Stimulated activated CD8-positive, alpha-beta memory T cell treated with anti-CD3 and anti-CD28 coated beads, Interleukin-2, amount 100 ng/mL, for 1 hour (primary cell): ENCODE measurements around the gene RPS19BP1.
A peak's percentile ranks its signal among the peaks of the same experiment; 100 is the strongest.

Source experiments
- DNase-seq, 2 donors: peaks; one replicate each; pipeline ENCODE4 v3.0.0-alpha.2; 2020; ENCODE audit warnings: low read depth in 2 of 2

The RPS19BP1 gene

GRCh38 chr22:39559456-39560105 is 27.0 kb upstream of the RPS19BP1 start:
- DNase-seq: no peak

- DNase-seq: no peak
Measured at GRCh38 chr22:39558950-39559349, 26.4 kb upstream of the RPS19BP1 start.

- DNase-seq: no peak
Measured at GRCh38 chr22:39558254-39558727, 25.7 kb upstream of the RPS19BP1 start.

GRCh38 chr22:39556970-39557841 is 24.7 kb upstream of the RPS19BP1 start:
- no peak for DNase-seq

DNA sequence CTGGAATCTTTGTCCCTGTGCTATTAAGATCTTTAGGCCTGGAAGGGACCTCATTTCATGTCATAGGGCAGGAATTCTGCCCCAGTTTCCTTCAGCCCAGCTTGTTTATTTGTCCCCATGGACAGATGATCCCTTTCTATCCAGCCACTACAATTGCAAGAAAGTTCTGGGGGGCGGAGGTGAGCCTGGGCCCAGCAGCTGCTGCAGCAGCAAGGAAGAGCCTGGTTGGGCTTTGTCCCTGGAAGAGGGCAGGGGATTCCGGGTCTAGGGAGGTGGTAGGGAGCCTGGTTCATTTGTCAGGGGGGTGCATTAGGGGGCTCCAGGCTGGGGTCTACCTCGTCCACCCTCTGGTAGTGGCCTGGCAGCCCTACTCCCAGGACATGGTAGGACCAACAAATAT is 21.6 kb upstream of the RPS19BP1 start:
- no peak for DNase-seq

GRCh38 chr22:39553429-39553828 is 20.9 kb upstream of the RPS19BP1 start:
- no peak for DNase-seq

DNA sequence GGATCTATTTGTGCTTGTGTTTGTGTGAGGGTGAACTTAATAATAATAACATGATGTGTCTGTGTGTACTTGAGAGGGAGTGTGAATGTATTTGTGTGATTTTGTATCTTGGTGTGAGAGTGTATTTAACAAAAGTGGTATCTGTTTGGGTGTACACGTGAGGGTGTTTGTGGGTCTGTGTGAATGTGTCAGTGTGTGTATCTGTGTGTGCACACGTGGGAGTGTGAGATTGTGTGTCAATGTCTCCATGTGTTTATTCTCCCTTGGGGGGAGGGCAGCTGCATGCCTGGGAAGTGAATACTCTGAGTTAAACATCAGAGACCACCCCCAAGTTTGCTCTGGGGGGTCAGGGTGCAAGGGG is 15.0 kb upstream of the RPS19BP1 start:
- no peak for DNase-seq

DNA sequence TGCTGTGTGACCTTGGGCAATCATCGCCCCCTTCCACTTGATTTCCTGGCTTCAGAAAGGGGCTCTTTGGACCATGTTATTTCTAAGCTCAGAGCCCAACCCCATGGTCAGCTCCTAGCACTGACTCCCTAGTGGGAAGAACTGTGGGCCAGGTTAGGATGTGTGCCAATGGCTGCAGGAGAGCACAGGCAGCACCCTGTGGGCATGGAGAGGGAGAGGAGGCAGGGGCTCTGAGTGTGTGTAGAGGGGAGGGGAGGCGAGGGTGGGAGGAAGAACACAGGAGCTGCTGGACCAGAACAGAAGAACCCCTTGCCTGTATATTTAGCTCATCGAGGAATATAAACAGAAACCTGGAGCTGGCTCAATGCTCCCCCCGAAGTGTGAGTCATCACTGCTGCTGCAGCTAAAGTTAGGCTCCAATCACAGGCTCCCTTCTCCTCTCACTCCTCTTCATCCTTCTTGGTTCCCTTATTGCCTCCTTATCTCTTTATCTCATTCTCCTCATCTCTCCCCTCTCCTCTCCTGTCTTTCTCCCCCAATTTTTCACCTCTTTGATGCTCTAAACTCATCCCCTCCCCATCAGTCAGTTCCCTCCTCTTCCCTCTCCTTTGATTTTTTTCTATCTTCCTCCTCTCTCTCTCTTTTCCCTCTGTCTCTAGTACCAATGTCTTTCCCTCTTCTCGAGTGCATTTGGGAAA is 14.5 kb upstream of the RPS19BP1 start:
- DNase-seq: no peak

- DNase-seq: peak; percentile 45 to 56
Measured at GRCh38 chr22:39545386-39546365, 13.1 kb upstream of the RPS19BP1 start.

GRCh38 chr22:39543095-39543494 is 10.5 kb upstream of the RPS19BP1 start:
- no peak for DNase-seq

GRCh38 chr22:39537975-39538374 is 5.4 kb upstream of the RPS19BP1 start:
- no peak for DNase-seq

DNA sequence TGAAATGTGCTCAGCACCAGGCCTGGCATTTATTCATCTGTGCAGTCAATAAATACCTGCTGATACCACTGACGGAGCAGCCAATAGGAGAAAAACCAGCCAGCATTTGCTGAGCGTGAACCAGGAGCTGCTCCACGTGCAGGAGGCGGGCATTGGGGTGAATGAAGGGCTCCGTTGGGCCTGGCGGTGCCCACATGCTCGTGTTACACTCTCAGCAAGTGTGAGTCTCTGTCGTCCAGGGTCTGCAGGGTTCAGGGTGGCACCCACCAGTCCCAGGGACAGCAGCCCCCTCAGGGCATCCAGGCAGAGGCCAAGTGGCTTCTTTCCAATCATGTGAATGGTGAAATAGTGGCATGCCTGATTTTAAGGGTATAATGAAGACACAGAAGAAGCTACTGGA is 4.2 kb upstream of the RPS19BP1 start:
- no peak for DNase-seq

DNA sequence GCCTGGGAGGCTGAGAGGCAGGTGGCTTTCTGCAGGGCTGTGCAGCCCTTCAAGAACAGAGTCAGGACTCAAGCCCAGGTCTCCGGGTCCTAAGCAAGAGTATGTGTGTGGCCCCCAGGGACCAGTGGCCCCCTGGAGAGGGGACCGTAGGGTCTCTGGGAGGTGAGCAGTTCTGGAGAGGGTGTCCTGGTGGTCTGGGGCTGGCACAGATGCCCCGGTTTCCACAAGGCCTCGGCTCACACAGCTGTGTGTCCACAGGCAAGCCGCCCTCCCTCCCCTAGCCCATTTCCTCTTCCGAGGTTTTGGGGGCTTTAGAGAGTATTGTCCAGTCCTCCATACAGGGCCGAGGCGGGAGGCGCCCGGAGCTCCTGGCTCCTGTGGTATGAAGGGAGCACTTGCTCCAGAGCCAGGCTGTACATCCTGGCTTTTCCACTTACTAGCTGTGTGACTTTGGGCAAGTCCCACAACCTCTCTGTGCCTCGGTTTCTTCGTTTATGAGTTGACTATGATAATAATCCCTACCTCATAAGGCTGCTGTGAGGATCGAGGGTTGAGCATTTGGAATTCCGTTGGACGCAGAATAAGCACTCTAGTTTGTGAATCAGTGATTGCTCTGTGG is 3.4 kb upstream of the RPS19BP1 start:
- DNase-seq: no peak

DNA sequence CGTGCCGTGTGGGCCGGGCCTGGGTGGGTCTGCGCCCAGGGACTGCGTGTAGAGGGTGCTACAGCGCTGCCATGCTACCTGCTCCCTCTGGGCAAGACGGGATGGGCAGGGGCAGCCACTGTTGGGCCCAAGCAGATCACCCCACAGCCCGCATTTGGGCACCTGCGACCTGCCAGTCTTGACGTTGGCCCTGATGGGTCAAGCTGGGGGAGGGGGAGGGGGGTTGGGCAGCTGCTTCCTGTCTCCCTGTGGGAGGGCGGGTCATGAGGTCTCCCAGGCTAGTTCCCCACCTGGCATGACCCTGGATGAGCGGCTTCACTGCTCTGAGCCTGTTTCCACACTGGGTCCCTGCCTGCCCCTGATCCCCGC is 2.8 kb upstream of the RPS19BP1 start:
- DNase-seq: no peak

- peak; percentile 62 to 65 for DNase-seq
Measured at GRCh38 chr22:39534591-39535356, 2.2 kb upstream of the RPS19BP1 start.

GRCh38 chr22:39534092-39534506 is 1.6 kb upstream of the RPS19BP1 start:
- no peak for DNase-seq

DNA sequence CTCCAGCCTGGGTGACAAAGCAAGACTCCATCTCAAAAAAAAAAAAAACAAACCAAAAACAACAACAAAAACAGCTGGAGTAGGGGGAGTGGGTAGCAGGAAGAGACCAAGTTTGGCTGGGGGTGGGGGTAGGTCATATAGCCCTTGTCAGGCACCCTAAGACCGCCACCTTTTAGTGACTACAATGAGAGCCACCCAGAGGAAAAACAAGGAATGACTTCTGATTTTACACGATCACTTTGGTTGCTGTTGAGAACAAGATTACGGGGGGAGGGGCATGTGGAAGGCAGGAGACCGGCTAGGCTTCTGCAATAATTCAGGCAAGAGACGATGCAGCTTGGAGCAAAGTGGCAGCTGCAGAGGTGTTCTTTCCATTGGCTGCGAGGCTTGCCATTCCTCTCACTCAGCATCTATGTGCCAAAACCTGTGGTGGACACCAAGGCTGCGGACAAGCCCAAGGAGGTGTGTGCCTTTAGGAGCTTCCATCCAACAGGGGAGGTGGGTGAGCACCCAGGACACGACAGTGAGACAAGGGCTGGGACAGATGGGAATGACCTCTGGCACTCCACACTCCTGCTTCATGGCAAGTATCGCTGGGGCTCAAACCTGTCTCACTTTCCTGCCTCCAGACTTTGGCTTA is 1.7 kb downstream of the RPS19BP1 start:
- DNase-seq: no peak

DNA sequence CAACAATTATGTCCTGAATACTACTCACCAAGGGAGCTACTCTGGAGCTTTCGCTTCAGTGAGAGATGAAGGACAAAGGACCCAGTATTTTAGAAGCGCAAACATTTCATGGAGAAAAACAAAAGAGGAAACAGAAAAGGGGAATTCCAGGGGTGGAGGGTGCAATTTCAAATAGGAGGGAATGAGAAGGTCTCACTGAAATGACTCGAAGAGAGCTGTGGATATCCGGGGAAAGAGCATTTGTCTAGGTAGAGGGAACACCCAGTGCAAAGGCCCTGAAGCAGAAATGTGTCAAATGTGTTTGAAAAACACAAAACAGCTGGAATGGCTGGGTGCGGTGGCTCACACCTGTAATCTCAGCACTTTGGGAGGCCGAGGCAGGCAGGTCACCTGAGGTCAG is 2.4 kb downstream of the RPS19BP1 start:
- no peak for DNase-seq

DNA sequence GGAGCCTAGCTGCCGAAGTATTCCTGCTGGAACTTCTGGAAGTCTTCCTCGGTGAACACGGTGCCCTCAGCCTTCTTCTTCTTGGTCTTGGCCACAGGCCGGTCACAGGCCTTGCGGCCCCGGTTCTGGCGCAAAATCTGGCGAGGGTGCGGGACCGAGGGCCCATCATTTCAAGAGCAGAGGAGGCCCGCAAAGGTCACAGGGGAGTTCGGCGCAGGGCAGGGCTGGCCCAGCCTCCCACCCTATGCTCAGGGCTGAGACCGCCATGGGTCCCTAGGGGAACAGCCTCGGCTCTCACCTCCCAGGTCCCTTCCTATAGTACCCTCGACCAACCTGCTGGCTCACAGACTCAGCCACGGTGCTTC is 3.1 kb downstream of the RPS19BP1 start:
- no peak for DNase-seq
